K562 (cell line): ENCODE measurements around the gene BRDT. TPM values are rescaled to one million over a fixed set of nuclear protein-coding genes. Genes with fewer than 3 reads are reported as not detected.

Experiments
- ATAC-seq: fragments of 200-7000 bp; cut with Tn5 transposase; 3 replicates; pipeline ENCODE4 v1.9.1; 2020; ENCODE audit warnings: moderate library complexity
- BruUV-seq: library from RNA; stranded (reverse); fragments of 400-500 nt; replicated peaks from 2 replicates; lab custom pipeline; 2021; lab: Mats Ljungman, UMichigan
- CTCF ChIA-PET: fragments of 300-600 bp; formaldehyde crosslinking; extraction: SDS; loops from one replicate; lab custom pipeline; 2021; ENCODE audit warnings: low intra/inter-chr PET ratio; lab: Yijun Ruan, JAX
- POLR2A ChIA-PET: fragments of 300-600, 350-650 bp; sonication (Branson Sonifier 250); formaldehyde crosslinking; extraction: SDS; loops from one replicate; lab custom pipeline; 2021; ENCODE audit warnings: antibody characterized with exemption, inconsistent platforms; lab: Yijun Ruan, JAX
- DNase-seq, 4 experiments: peaks; one replicate each; pipeline versions ENCODE4 v3.0.0 to v3.0.0-alpha.2; 2011 to 2018; ENCODE audit warnings: low spot score in 3 of 4, mixed read lengths in 3 of 4; ENCODE audit errors: extremely low read depth in 1 of 4
- FAIRE-seq: peaks from 2 replicates; lab custom pipeline; 2011; peaks lifted over from hg19 to GRCh38; lab: Jason Lieb, UNC
- H2AFZ ChIP-seq: 2 replicates; pipeline ENCODE4 v1.6.0; 2011; ENCODE audit warnings: low read depth, low read length, control low read depth, inconsistent platforms
- H3K27ac ChIP-seq: fragments of 200-600 bp; 3 replicates; pipeline ENCODE4 v1.8.0; 2011; ENCODE audit warnings: low read depth, mild to moderate bottlenecking, control low read depth, inconsistent platforms, low read length, moderate library complexity, mixed read lengths; ENCODE audit errors: extremely low read depth
- H3K27me3 ChIP-seq, 2 experiments: fragments of 300-600 bp in 1 of 2; 2 replicates in 1 of 2; 3 replicates in 1 of 2; pipeline versions ENCODE4 v1.6.0 to v1.8.0; 2011; ENCODE audit warnings: inconsistent platforms in 2 of 2, low read length in 2 of 2, mild to moderate bottlenecking in 1 of 2, mixed read lengths in 1 of 2, moderate library complexity in 1 of 2; ENCODE audit not compliant: control insufficient read depth in 2 of 2, insufficient read depth in 2 of 2
- H3K36me3 ChIP-seq: fragments of 300-600 bp; 3 replicates; pipeline ENCODE4 v1.8.0; 2011; ENCODE audit warnings: mild to moderate bottlenecking, low read length, inconsistent platforms; ENCODE audit not compliant: control insufficient read depth, insufficient read depth
- H3K4me1 ChIP-seq, 2 experiments: fragments of 200-600 bp in 1 of 2; replicated peaks in 1 of 2; 2 replicates in 1 of 2; 3 replicates in 1 of 2; pipeline versions ENCODE4 v1.5.1 to v1.8.0; 2011; ENCODE audit warnings: inconsistent platforms in 2 of 2, low read length in 2 of 2, mild to moderate bottlenecking in 1 of 2, mixed read lengths in 1 of 2, moderate library complexity in 1 of 2; ENCODE audit not compliant: control insufficient read depth in 2 of 2, insufficient read depth in 2 of 2
- H3K4me2 ChIP-seq: 2 replicates; pipeline ENCODE4 v1.6.1; 2011; ENCODE audit warnings: low read length, control low read depth, inconsistent platforms, mixed read lengths; ENCODE audit not compliant: insufficient read depth
- H3K4me3 ChIP-seq: fragments of 200-600 bp; sonication (generic), shearing (Covaris generic); 2 replicates; pipeline ENCODE4 v1.5.1; 2016; ENCODE audit warnings: control low read depth, inconsistent platforms
- H3K79me2 ChIP-seq: fragments of 200-600 bp; 3 replicates; pipeline ENCODE4 v1.8.0; 2011; ENCODE audit warnings: low read length, inconsistent platforms; ENCODE audit not compliant: control insufficient read depth, insufficient read depth
- H3K9ac ChIP-seq, 2 experiments: 2 replicates each; pipeline versions ENCODE4 v1.6.0 to v1.6.1; 2011; ENCODE audit warnings: low read depth in 2 of 2, low read length in 2 of 2, control low read depth in 1 of 2, inconsistent platforms in 1 of 2, mild to moderate bottlenecking in 1 of 2, mixed read lengths in 1 of 2; ENCODE audit not compliant: insufficient read depth in 1 of 2
- H3K9me1 ChIP-seq: one replicate; pipeline ENCODE4 v1.6.0; 2011; ENCODE audit warnings: inconsistent platforms, mild to moderate bottlenecking, low read length, moderate library complexity; ENCODE audit not compliant: control insufficient read depth, insufficient read depth
- H3K9me3 ChIP-seq: replicated peaks from 2 replicates; pipeline ENCODE4 v1.5.1; 2011; ENCODE audit warnings: low read depth, low read length, inconsistent platforms; ENCODE audit not compliant: control insufficient read depth, insufficient read depth
- H4K20me1 ChIP-seq: replicated peaks from 2 replicates; pipeline ENCODE4 v1.6.1; 2011; ENCODE audit warnings: low read length, inconsistent platforms, mixed read lengths; ENCODE audit not compliant: control insufficient read depth, insufficient read depth
- ARNT ChIP-seq, 2 experiments: fragments of 450-650 bp; IDR thresholded peaks; 2 replicates each; pipeline ENCODE4 v1.6.1; 2016; ENCODE audit warnings: mild to moderate bottlenecking in 1 of 2
- ATF4 ChIP-seq: fragments of 450-650 bp; formaldehyde crosslinking; IDR thresholded peaks from 2 replicates; pipeline ENCODE4 v1.4.0; 2022; ENCODE audit warnings: mild to moderate bottlenecking, moderate library complexity
- ERF ChIP-seq: fragments of 450-650 bp; formaldehyde crosslinking; IDR thresholded peaks from 2 replicates; pipeline ENCODE4 v1.4.0; 2020; ENCODE audit warnings: mild to moderate bottlenecking, mixed read lengths
- HDAC2 ChIP-seq: fragments of 450-650 bp; IDR thresholded peaks from 2 replicates; pipeline ENCODE4 v1.6.1; 2016; ENCODE audit warnings: mild to moderate bottlenecking
- HDGF ChIP-seq: fragments of 450-650 bp; IDR thresholded peaks from 2 replicates; pipeline ENCODE4 v1.6.1; 2016
- LEF1 ChIP-seq: fragments of 450-650 bp; IDR thresholded peaks from 2 replicates; pipeline ENCODE4 v1.6.1; 2016; ENCODE audit warnings: mild to moderate bottlenecking
- PREB ChIP-seq: sonication (generic); formaldehyde crosslinking; IDR thresholded peaks from 2 replicates; pipeline ENCODE4 v1.8.1; 2023; ENCODE audit warnings: mild to moderate bottlenecking, missing genetic modification reagents
- SIN3B ChIP-seq: fragments of 450-650 bp; IDR thresholded peaks from 2 replicates; pipeline ENCODE4 v1.6.1; 2017; ENCODE audit warnings: low read depth, mild to moderate bottlenecking, moderate library complexity
- SREBF2 ChIP-seq: sonication (generic); formaldehyde crosslinking; IDR thresholded peaks from 2 replicates; pipeline ENCODE4 v1.4.0; 2020; ENCODE audit warnings: mild to moderate bottlenecking, missing genetic modification reagents
- TAF1 ChIP-seq: IDR thresholded peaks from 2 replicates; pipeline ENCODE4 v1.6.1; 2011; ENCODE audit warnings: mild to moderate bottlenecking, low read length, moderate library complexity; ENCODE audit not compliant: insufficient read depth, control insufficient read depth, severe bottlenecking; ENCODE audit errors: extremely low read depth
- TCF15 ChIP-seq: fragments of 250-450 bp; sonication (Bioruptor Pico); IDR thresholded peaks from 2 replicates; pipeline ENCODE4 v1.8.0; 2022; ENCODE audit warnings: moderate library complexity, mild to moderate bottlenecking, inconsistent platforms
- TCF7L2 ChIP-seq: fragments of 150-350 bp; IDR thresholded peaks from 2 replicates; pipeline ENCODE4 v1.6.1; 2016; ENCODE audit warnings: low read depth, mild to moderate bottlenecking, low read length, moderate library complexity
- ZBED1 ChIP-seq: IDR thresholded peaks from 2 replicates; pipeline ENCODE4 v1.6.1; 2014
- ZNF41 ChIP-seq: fragments of 250-450 bp; sonication (Bioruptor Pico); conservative IDR thresholded peaks from 2 replicates; pipeline ENCODE4 v1.4.0; 2020; ENCODE audit warnings: mild to moderate bottlenecking
- WGBS: fragments of 100-300 bp; shearing (Covaris generic); methylation state at CpG from one replicate; pipeline ENCODE4 v1.1.6; 2016; ENCODE audit warnings: low coverage, mixed read lengths; ENCODE audit not compliant: insufficient coverage; ENCODE audit errors: missing lambda C conversion rate; 5-methylcytosine and 5-hydroxymethylcytosine counted together
- in situ Hi-C: fragments of 300-500 bp; cut with MboI; formaldehyde crosslinking; loops from 4 replicates; pipeline ENCODE4 v1.15.0; 2018; ENCODE audit warnings: inconsistent platforms, mixed read lengths
- intact Hi-C: fragments of 100-400 bp; cut with micrococcal nuclease; formaldehyde crosslinking; loops from 2 replicates; pipeline ENCODE4 v1.14.2; 2022
- polyA plus RNA-seq, 8 experiments: library from polyadenylated mRNA; depleted of rRNA in 4 of 8; stranded (reverse) in 5 of 8; unstranded in 3 of 8; fragments of >200 nt; fragmentation: Nextera tagmentation in 2 of 8; fragmentation: Illumina TruSeq in 1 of 8; extraction: Ambion mirVana in 2 of 8; extraction: Trizol in 1 of 8; gene quantifications; 2 replicates each; pipeline versions ENCODE4 v1.2.1 to v1.2.3, GENCODE V29; 2011 to 2014; ENCODE audit warnings: inconsistent platforms in 1 of 8, missing spikeins in 1 of 8
- total RNA-seq, 7 experiments: library from RNA; depleted of rRNA in 6 of 7; stranded (reverse); fragments of >200 nt in 6 of 7; fragmentation: Illumina TruSeq in 2 of 7; extraction: Trizol in 2 of 7; gene quantifications; 2 replicates each; pipeline versions ENCODE4 v1.2.1 to v1.2.3, GENCODE V29; 2011 to 2021; ENCODE audit warnings: low replicate concordance in 1 of 7
- TF ChIP-seq, protein P1 (sequence below): sonication (generic); formaldehyde crosslinking; IDR thresholded peaks from 2 replicates; pipeline ENCODE4 v1.8.1; 2023; ENCODE audit warnings: mild to moderate bottlenecking, missing genetic modification reagents, moderate library complexity
- TF ChIP-seq, protein P2 (sequence below), 2 experiments: IDR thresholded peaks in 1 of 2; conservative IDR thresholded peaks in 1 of 2; 2 replicates each; pipeline ENCODE4 v1.6.1; 2016; ENCODE audit warnings: low read depth in 2 of 2, mild to moderate bottlenecking in 1 of 2, missing compliant biosample characterization in 1 of 2, missing genetic modification characterization in 1 of 2, moderate library complexity in 1 of 2

Gene BRDT
- total and polyA plus RNA-seq, 9 of the 15 experiments (the other 6 are each of a cell fraction or from before 2014, with no cell fraction given), result 0.01 TPM; not detected in 8

- Histone ChIP-seq H3K4me1 (peaks cover 0 to 4% of the 10 kb centered on the region in 2 experiments; a peak in 1 of 5 replicates), H3K4me2 (no peak overlapping the region), H3K79me2 (no peaks in the 10 kb centered on the region), H3K36me3 (no peaks in the 10 kb centered on the region), H4K20me1 (no peaks in the 10 kb centered on the region), H2AFZ (no peak overlapping the region), H3K9me1 (no peaks in the 10 kb centered on the region), H3K4me3 (no peak overlapping the region), H3K27me3 (peaks cover 15 to 24% of the 10 kb centered on the region in 2 experiments; a peak in 4 of 5 replicates), H3K9me3 (no peaks in the 10 kb centered on the region), H3K9ac (no peak overlapping the region), H3K27ac (no peak overlapping the region)
- ChIA-PET CTCF (no interaction called here), POLR2A (interaction anchor here (1.2 to 1.5 kb wide), 2 partner anchors 8 to 258 kb away, joined by 3 to 4 read pairs; no protein-coding TSS in a partner anchor)
- 0% methylated on average over 1 of the region's 1 CpG for WGBS
- intact Hi-C loops (no loop called here), in situ Hi-C loops (no loop called here)
- no TSS peak for BruUV-seq
- no peak for DNase-seq
- FAIRE-seq, result no peak
- no peak for ATAC-seq
- TF ChIP-seq TAF1 (no peak), HDAC2 (no peak), ATF4 (CRISPR knock-in tag) (no peak), ZNF41 (CRISPR knock-in tag) (no peak), ERF (CRISPR knock-in tag) (no peak), SREBF2 (CRISPR knock-in tag) (no peak), SIN3B (no peak), ARNT (IDR thresholded peaks at IDR 0.05) (no peak), TCF15 (CRISPR knock-in tag) (no peak), LEF1 (no peak), TCF7L2 (no peak), ZBED1 (no peak), PREB (no peak), HDGF (no peak)
- TF ChIP-seq, protein P1, sequence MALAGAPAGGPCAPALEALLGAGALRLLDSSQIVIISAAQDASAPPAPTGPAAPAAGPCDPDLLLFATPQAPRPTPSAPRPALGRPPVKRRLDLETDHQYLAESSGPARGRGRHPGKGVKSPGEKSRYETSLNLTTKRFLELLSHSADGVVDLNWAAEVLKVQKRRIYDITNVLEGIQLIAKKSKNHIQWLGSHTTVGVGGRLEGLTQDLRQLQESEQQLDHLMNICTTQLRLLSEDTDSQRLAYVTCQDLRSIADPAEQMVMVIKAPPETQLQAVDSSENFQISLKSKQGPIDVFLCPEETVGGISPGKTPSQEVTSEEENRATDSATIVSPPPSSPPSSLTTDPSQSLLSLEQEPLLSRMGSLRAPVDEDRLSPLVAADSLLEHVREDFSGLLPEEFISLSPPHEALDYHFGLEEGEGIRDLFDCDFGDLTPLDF (CRISPR knock-in tag), result no peak
- TF ChIP-seq, protein P2, sequence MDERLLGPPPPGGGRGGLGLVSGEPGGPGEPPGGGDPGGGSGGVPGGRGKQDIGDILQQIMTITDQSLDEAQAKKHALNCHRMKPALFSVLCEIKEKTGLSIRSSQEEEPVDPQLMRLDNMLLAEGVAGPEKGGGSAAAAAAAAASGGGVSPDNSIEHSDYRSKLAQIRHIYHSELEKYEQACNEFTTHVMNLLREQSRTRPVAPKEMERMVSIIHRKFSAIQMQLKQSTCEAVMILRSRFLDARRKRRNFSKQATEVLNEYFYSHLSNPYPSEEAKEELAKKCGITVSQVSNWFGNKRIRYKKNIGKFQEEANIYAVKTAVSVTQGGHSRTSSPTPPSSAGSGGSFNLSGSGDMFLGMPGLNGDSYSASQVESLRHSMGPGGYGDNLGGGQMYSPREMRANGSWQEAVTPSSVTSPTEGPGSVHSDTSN (CRISPR knock-in tag; IDR thresholded peaks at IDR 0.05; ENCODE audit: low read depth), result no peak
- TF ChIP-seq, protein P2 (tag; conservative IDR thresholded peaks at IDR 0.05; ENCODE audit: low read depth), result no peak
These were observed 32.9 kb downstream of the BRDT start for GRCh38 chr1:91981996-91982609.
